GM12878 (cell line): ENCODE measurements around the gene SLC20A1. TPM values are rescaled to one million over a fixed set of nuclear protein-coding genes. Genes with fewer than 3 reads are reported as not detected.

Source experiments
- ATAC-seq: fragments of 200-7000 bp; cut with Tn5 transposase; 3 replicates; pipeline ENCODE4 v1.9.1; 2020; ENCODE audit warnings: mild to moderate bottlenecking, moderate library complexity
- BruUV-seq: library from RNA; stranded (reverse); fragments of 400-500 nt; replicated peaks from 2 replicates; lab custom pipeline; 2021; lab: Mats Ljungman, UMichigan
- CTCF ChIA-PET: fragments of 300-600 bp; sonication (Branson Sonifier 250); formaldehyde crosslinking; extraction: SDS; loops from one replicate; lab custom pipeline; 2021; ENCODE audit warnings: inconsistent platforms; lab: Yijun Ruan, JAX
- POLR2A ChIA-PET: fragments of 350-600 bp; formaldehyde crosslinking; extraction: SDS; loops from one replicate; lab custom pipeline; 2021; ENCODE audit warnings: inconsistent platforms; lab: Charles Lee
- RAD21 ChIA-PET: fragments of 300-600 bp; sonication (Branson Sonifier 250); formaldehyde crosslinking; loops from one replicate; lab custom pipeline; 2023; ENCODE audit warnings: antibody characterized with exemption; ENCODE audit not compliant: unreplicated experiment; lab: Charles Lee
- SMC1A ChIA-PET: fragments of 300-600 bp; sonication (Branson Sonifier 250); formaldehyde crosslinking; loops from one replicate; lab custom pipeline; 2023; ENCODE audit not compliant: unreplicated experiment, uncharacterized antibody; lab: Charles Lee
- DNase-seq: peaks from one replicate; pipeline ENCODE4 v3.0.0-alpha.2; 2011; ENCODE audit warnings: low read depth, low spot score
- FAIRE-seq: peaks from 3 replicates; lab custom pipeline; 2011; peaks lifted over from hg19 to GRCh38; lab: Jason Lieb, UNC
- H2AFZ ChIP-seq: 2 replicates; pipeline ENCODE4 v1.6.0; 2011; ENCODE audit warnings: low read depth, low read length, control low read depth; ENCODE audit not compliant: control insufficient read depth
- H3K27ac ChIP-seq: 2 replicates; pipeline ENCODE4 v1.5.1; 2011; ENCODE audit warnings: control low read depth; ENCODE audit not compliant: control insufficient read depth, insufficient read depth
- H3K27me3 ChIP-seq, 2 experiments: replicated peaks in 1 of 2; 2 replicates each; pipeline versions ENCODE4 v1.6.0 to v1.6.1; 2011; ENCODE audit warnings: low read length in 1 of 2; ENCODE audit not compliant: control insufficient read depth in 2 of 2, insufficient read depth in 2 of 2
- H3K36me3 ChIP-seq, 2 experiments: 2 replicates each; pipeline ENCODE4 v1.5.1; 2011; ENCODE audit warnings: low read length in 1 of 2; ENCODE audit not compliant: control insufficient read depth in 2 of 2, insufficient read depth in 2 of 2
- H3K4me1 ChIP-seq: 2 replicates; pipeline ENCODE4 v1.6.1; 2011; ENCODE audit warnings: mild to moderate bottlenecking, low read length, moderate library complexity, mixed read lengths; ENCODE audit not compliant: control insufficient read depth, insufficient read depth
- H3K4me2 ChIP-seq: 2 replicates; pipeline ENCODE4 v1.6.0; 2011; ENCODE audit warnings: control low read depth; ENCODE audit not compliant: control insufficient read depth, insufficient read depth
- H3K4me3 ChIP-seq: fragments of 200-600 bp; sonication (generic); 2 replicates; pipeline ENCODE4 v1.5.1; 2016
- H3K79me2 ChIP-seq: 2 replicates; pipeline ENCODE4 v1.6.0; 2011; ENCODE audit warnings: low read length; ENCODE audit not compliant: control insufficient read depth, insufficient read depth
- H3K9ac ChIP-seq: 2 replicates; pipeline ENCODE4 v1.8.0; 2011; ENCODE audit warnings: low read length, control low read depth, mixed read lengths; ENCODE audit not compliant: control insufficient read depth, insufficient read depth
- H3K9me3 ChIP-seq: replicated peaks from 3 replicates; pipeline ENCODE4 v1.5.1; 2011; ENCODE audit warnings: mild to moderate bottlenecking, low read length; ENCODE audit not compliant: control insufficient read depth, insufficient read depth
- H4K20me1 ChIP-seq: 2 replicates; pipeline ENCODE4 v1.6.0; 2011; ENCODE audit not compliant: control insufficient read depth, insufficient read depth
- BCLAF1 ChIP-seq: fragments of 450-650 bp; IDR thresholded peaks from 2 replicates; pipeline ENCODE4 v1.6.1; 2017; ENCODE audit warnings: antibody characterized with exemption, mild to moderate bottlenecking, moderate library complexity
- CBFB ChIP-seq: IDR thresholded peaks from 2 replicates; pipeline ENCODE4 v1.6.1; 2016; ENCODE audit warnings: antibody characterized with exemption, low read depth
- CREB1 ChIP-seq: IDR thresholded peaks from 2 replicates; pipeline ENCODE4 v1.6.1; 2012; ENCODE audit warnings: low read depth, mild to moderate bottlenecking, inconsistent platforms
- GATAD2B ChIP-seq: fragments of 450-650 bp; conservative IDR thresholded peaks from 2 replicates; pipeline ENCODE4 v1.6.1; 2017; ENCODE audit warnings: low read depth, mild to moderate bottlenecking, moderate library complexity
- IKZF1 ChIP-seq: fragments of 450-650 bp; conservative IDR thresholded peaks from 2 replicates; pipeline ENCODE4 v1.6.1; 2017; ENCODE audit warnings: antibody characterized with exemption, mild to moderate bottlenecking
- IKZF2 ChIP-seq, 2 experiments: fragments of 450-650 bp; IDR thresholded peaks; 2 replicates each; pipeline ENCODE4 v1.6.1; 2017; ENCODE audit warnings: mild to moderate bottlenecking in 2 of 2, moderate library complexity in 2 of 2
- MTA2 ChIP-seq: fragments of 450-650 bp; IDR thresholded peaks from 2 replicates; pipeline ENCODE4 v1.6.1; 2016; ENCODE audit warnings: low read depth, mild to moderate bottlenecking, moderate library complexity
- NKRF ChIP-seq: fragments of 450-650 bp; conservative IDR thresholded peaks from 2 replicates; pipeline ENCODE4 v1.6.1; 2017; ENCODE audit warnings: mild to moderate bottlenecking, moderate library complexity
- NR2C1 ChIP-seq: fragments of 450-650 bp; IDR thresholded peaks from 2 replicates; pipeline ENCODE4 v1.6.1; 2017; ENCODE audit warnings: antibody characterized with exemption, mild to moderate bottlenecking, moderate library complexity
- NR2F1 ChIP-seq: fragments of 450-650 bp; conservative IDR thresholded peaks from 2 replicates; pipeline ENCODE4 v1.6.1; 2017; ENCODE audit warnings: mild to moderate bottlenecking
- PAX5 ChIP-seq: IDR thresholded peaks from 2 replicates; pipeline ENCODE4 v1.6.1; 2011; ENCODE audit warnings: low read depth, low read length, borderline replicate concordance
- PAX8 ChIP-seq: fragments of 450-650 bp; IDR thresholded peaks from 2 replicates; pipeline ENCODE4 v1.6.1; 2017; ENCODE audit warnings: mild to moderate bottlenecking, moderate library complexity
- POLR2AphosphoS2 ChIP-seq: IDR thresholded peaks from 2 replicates; pipeline ENCODE4 v1.6.1; 2011; ENCODE audit warnings: low read depth, mild to moderate bottlenecking, low read length, improper control_type of control experiment, moderate library complexity
- POLR2AphosphoS5 ChIP-seq: IDR thresholded peaks from 2 replicates; pipeline ENCODE4 v1.6.1; 2011; ENCODE audit warnings: mild to moderate bottlenecking, low read length, inconsistent platforms
- RUNX3 ChIP-seq: IDR thresholded peaks from 2 replicates; pipeline ENCODE4 v1.6.1; 2012; ENCODE audit warnings: low read length, inconsistent platforms
- USF1 ChIP-seq: IDR thresholded peaks from 2 replicates; pipeline ENCODE4 v1.6.1; 2011; ENCODE audit warnings: borderline replicate concordance, low read depth, mild to moderate bottlenecking, moderate library complexity, mixed read lengths, low read length; ENCODE audit not compliant: insufficient read depth; ENCODE audit errors: extremely low read length
- USF2 ChIP-seq: IDR thresholded peaks from 2 replicates; pipeline ENCODE4 v1.6.1; 2011; ENCODE audit warnings: low read depth, low read length, improper control_type of control experiment, borderline replicate concordance
- ZBED1 ChIP-seq: IDR thresholded peaks from 2 replicates; pipeline ENCODE4 v1.6.1; 2016; ENCODE audit warnings: borderline replicate concordance
- WGBS: methylation state at CpG from one replicate; pipeline ENCODE4 v1.1.6; 2016; ENCODE audit warnings: low lambda C conversion rate; ENCODE audit not compliant: insufficient replicate concordance, insufficient coverage; ENCODE audit errors: missing lambda C conversion rate; 5-methylcytosine and 5-hydroxymethylcytosine counted together
- in situ Hi-C: fragments of 300-500 bp; cut with MboI; formaldehyde crosslinking; loops from 9 replicates; pipeline ENCODE4 v1.14.3; 2018; ENCODE audit warnings: mixed read lengths
- intact Hi-C: fragments of 100-400 bp; cut with micrococcal nuclease; formaldehyde crosslinking; loops from one replicate; pipeline ENCODE4 v1.14.2; 2022; ENCODE audit not compliant: unreplicated experiment
- polyA plus RNA-seq, 11 experiments: library from polyadenylated mRNA; depleted of rRNA in 4 of 11; unstranded in 6 of 11; stranded (reverse) in 5 of 11; fragments of >200 nt; fragmentation: Nextera tagmentation in 4 of 11; fragmentation: Illumina TruSeq in 1 of 11; extraction: Ambion mirVana in 4 of 11; extraction: Trizol in 1 of 11; gene quantifications; 1 replicate in 1 of 11; 2 replicates in 10 of 11; pipeline versions ENCODE4 v1.2.1 to v1.2.3, GENCODE V29; 2011 to 2016; ENCODE audit warnings: inconsistent platforms in 2 of 11, missing spikeins in 2 of 11, low read depth in 1 of 11
- total RNA-seq, 4 experiments: library from RNA; depleted of rRNA in 3 of 4; stranded (reverse); fragments of >200 nt in 3 of 4; fragmentation: Illumina TruSeq in 1 of 4; extraction: Trizol in 1 of 4; gene quantifications; 2 replicates each; pipeline versions ENCODE4 v1.2.1 to v1.2.3, GENCODE V29; 2013 to 2021

Gene SLC20A1
- total and polyA plus RNA-seq, 10 of the 15 experiments (the other 5 are each of a cell fraction or from before 2014, with no cell fraction given), result 21.2 to 59.1 (median 43.2) TPM

- no TSS peak for BruUV-seq
- Histone ChIP-seq H3K4me3 (no peak overlapping the region), H3K79me2 (no peaks in the 10 kb centered on the region), H3K9ac (peak overlapping the region; percentile 33; the same call in 1 of the 2 replicates), H4K20me1 (no peaks in the 10 kb centered on the region), H3K27ac (peak overlapping the region; percentile 76), H3K4me1 (peaks cover 32% of the 10 kb centered on the region), H3K36me3 (no peaks in the 10 kb centered on the region), H3K4me2 (peak overlapping the region; percentile 17), H3K9me3 (no peaks in the 10 kb centered on the region), H3K27me3 (no peaks in the 10 kb centered on the region), H2AFZ (peak overlapping the region; percentile 15; the same call in 1 of the 2 replicates)
- WGBS, result 3% methylated on average over 5 of the region's 5 CpGs
- peak; percentile 87 for DNase-seq
- ChIA-PET POLR2A (interaction anchor here (0.7 to 6.1 kb wide), 14 partner anchors 9 to 117 kb away, joined by 3 to 74 read pairs (median 6); partner anchors contain the start of gene SLC20A1), CTCF (interaction anchor here (0.7 to 11.9 kb wide), 20 partner anchors 9 to 249 kb away, joined by 3 to 313 read pairs (median 5); partner anchors contain the start of gene SLC20A1), SMC1A (interaction anchor here (0.7 to 14.2 kb wide), 17 partner anchors 9 to 193 kb away, joined by 3 to 272 read pairs (median 6); partner anchors contain the start of genes NT5DC4 and SLC20A1), RAD21 (interaction anchor here (0.9 to 9.9 kb wide), 14 partner anchors 8 to 92 kb away, joined by 3 to 213 read pairs (median 6); no protein-coding TSS in a partner anchor)
- FAIRE-seq, result peak; percentile 98
- intact Hi-C loops (no loop called here), in situ Hi-C loops (no loop called here)
- ATAC-seq, result peak; percentile 94
- TF ChIP-seq RUNX3 (peak; percentile 87), NR2F1 (peak; percentile 98), IKZF1 (peak; percentile 94), MTA2 (peak; percentile 80), NR2C1 (peak; percentile 68), NKRF (no peak), USF2 (peak; percentile 55; the same call in 1 of the 2 replicates), POLR2AphosphoS5 (no peak), ZBED1 (peak; percentile 69; the same call in 1 of the 2 replicates), PAX8 (0 out of 2 replicates have a peak, but pooled peaks have one; percentile 61), GATAD2B (peak; percentile 64; the same call in 1 of the 2 replicates), IKZF2 (IDR thresholded peaks at IDR 0.05) (peak; percentile 93), USF1 (no peak), CREB1 (0 out of 2 replicates have a peak, but pooled peaks have one; percentile 24), PAX5 (peak; percentile 84), BCLAF1 (no peak), CBFB (no peak; the same call in 1 of the 2 replicates), POLR2AphosphoS2 (no peak)
Measured at GRCh38 chr2:112692495-112692911, 46.8 kb downstream of the SLC20A1 start.
